AG08395 (cell line): ENCODE data around the gene RRAGB.
A peak's percentile ranks its signal among the peaks of the same experiment; 100 is the strongest.
"Not testable (repeated sequence)": the region's sequence is repeated elsewhere in the genome, so short reads cannot be mapped to it uniquely, and the experiment has no call there.

Source experiments
- DNase-seq: peaks from one replicate; pipeline ENCODE4 v3.0.0; 2012; ENCODE audit warnings: mixed read lengths, low spot score

RRAGB gene, protein sequence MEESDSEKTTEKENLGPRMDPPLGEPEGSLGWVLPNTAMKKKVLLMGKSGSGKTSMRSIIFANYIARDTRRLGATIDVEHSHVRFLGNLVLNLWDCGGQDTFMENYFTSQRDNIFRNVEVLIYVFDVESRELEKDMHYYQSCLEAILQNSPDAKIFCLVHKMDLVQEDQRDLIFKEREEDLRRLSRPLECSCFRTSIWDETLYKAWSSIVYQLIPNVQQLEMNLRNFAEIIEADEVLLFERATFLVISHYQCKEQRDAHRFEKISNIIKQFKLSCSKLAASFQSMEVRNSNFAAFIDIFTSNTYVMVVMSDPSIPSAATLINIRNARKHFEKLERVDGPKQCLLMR

DNA sequence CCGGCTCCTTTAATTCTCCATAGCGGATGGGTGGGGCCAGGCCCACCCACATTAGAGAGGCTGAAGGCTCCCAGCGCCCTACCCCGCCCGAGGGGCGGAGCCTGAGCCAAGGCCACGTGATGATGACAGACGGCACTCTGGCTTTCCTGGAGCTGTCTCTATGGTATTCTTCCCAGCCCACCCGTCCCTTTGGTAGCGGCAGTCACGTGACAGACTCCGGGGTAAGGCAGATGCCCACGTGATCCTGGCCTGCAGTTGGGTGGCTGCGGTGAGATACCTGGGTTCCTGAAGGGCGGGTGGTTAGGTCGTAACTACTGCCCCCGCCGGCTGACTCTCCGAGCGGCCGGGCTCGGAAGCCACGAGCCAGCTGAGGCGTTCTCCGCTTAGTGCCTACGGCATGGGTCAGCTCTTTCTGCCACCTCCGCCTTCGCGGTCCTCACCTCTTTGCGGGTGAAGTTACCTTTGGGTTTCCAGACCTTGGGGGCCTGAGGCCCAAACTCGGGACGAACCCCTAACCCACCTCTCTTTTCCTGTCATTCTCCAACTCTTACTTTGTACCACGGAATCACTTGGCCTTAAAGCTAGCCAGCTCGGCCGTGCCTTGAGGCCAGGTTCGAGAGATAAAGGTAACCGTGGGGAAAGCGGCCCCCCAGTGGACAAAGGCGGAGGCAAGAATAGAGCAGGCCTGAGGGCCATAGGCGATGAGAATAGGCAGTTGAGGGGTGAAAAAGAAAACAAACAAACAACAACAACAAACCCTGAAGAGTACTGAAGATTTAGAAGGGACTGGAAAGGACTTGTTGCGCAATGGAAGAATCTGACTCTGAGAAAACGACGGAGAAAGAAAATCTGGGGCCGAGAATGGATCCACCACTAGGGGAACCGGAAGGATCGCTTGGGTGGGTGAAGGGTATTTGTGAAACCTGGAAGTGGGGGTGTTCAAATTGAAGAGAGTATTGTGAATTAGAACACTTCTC, at the start of gene RRAGB:
Gene RRAGB (plus strand): TSS at position 229 of the 977 bp plus-strand sequence. CDS start 579 bp downstream, at position 808.
- DNase-seq = peak; percentile 95

DNA sequence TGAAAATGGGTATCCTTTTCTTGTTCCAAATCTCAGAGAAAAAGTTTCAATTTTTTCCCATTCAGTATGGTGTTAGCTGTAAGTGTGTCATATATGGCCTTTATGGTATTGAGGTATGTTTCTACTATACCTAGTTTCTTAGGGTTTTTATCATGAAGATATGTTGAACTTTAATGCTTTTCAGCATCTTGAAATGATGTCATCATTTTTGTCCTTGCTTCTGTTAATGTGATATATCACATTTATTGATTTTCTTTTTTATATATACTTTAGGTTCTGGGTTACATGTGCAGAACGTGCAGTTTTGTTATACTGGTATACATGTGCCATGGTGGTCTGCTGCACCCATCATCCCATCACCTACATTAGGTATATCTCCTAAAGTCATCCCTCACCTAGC, 49.5 kb upstream of the RRAGB start:
- DNase-seq = no peak

DNA sequence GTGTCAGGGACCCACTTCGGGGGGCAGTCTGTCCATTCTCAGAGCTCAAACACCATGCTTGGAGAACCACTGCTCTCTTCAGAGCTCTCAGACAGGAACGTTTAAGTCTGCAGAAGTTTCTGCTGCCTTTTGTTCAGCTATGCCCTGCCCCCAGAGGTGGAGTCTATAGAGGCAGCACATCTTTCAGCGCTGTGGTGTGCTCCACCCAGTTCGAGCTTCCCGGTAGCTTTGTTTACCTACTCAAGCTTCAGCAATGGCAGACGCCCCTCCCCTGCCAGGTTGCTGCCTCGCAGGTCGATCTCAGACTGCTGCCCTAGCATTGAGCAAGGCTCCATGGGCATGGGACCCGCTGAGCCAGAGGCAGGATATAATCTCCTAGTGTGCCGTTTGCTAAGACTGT, 29.0 kb upstream of the RRAGB start:
- not testable (repeated sequence) for DNase-seq

DNA sequence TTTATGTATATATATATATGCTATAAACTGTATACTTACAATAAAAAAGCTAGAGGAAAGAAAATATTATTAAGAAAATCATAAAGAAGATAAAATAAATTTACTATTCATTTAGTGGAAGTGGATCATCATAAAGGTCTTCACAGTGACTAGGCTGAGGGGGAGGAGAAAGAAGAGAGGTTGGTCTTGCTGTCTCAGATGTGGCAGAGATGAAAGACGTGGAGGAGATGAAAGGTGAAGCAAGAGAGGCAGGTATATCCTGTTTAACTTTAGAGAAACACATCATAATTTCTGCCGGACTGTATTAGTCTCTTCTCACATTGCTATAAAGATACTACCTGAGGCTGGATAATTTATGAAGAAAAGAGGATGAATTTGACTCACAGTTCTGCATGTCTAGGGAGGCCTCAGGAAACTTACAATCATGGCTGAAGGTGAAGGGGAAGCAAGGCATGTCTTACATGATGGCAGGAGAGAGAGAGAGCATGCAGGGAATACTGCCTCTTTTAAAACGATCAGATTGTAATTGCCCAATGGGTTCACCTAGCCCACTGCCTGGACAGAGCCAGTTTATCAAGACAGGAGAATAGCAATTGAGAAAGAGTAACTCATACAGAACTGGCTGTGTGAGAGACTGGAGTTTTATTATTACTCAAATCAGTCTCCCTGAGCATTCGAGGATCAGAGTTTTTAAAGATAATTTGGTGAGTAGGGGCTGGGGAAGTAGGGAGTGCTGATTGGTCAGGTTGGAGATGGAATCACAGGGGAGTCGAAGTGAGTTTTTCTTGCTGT, 22.1 kb upstream of the RRAGB start:
- no peak for DNase-seq

DNA sequence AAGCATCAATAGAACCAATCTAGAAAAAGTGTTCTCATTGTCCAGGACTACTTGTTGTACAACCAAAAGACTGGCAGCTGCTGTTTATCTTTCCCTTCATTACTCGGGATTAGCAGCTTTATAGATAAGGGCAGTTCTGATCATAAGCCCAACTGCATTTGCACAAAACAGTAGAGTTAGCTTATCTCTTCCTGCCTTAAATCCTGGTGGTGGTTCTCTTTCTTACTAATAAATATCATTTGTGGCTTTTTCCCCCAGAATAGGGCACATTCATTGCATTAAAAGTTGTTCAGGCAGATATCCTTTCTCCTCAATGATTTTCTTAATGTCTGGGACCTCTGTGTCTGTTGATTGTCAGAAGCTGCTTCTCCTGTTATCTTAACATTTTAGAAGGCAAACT, 20.2 kb upstream of the RRAGB start:
- no peak for DNase-seq

DNA sequence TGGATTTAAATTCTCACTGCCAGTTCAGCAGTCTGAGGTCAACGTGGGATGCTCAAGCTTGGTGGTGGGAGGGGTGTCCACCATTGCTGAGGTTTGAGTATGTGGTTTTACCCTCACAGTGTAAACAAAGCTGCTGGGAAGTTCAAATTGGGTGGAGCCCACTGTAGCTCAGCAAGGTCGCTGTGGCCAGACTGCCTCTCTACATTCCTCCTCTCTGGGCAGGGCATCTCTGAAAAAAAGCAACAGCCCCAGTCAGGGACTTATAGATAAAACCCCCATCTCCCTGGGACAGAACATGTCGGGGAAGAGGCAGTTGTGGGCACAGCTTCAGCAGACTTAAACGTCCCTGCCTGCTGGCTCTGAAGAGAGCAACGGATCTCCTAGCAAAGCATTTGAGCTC, 14.9 kb upstream of the RRAGB start:
- no peak for DNase-seq

DNA sequence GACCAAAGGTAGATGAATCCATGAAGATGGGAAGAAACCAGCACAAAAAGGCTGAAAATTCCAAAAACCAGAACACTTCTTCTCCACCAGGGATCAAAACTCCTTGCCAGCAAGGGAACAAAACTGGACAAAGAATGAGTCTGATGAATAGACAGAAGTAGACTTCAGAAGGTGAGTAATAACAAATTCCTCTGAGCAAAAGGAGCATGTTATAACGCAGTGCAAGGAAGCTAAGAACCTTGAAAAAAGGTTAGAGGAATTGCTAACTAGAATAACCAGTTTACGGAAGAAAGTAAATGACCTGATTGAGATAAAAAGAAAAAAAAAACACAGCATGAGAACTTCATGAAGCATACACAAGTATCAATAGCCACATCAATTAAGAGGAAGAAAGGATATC, 14.1 kb upstream of the RRAGB start:
- DNase-seq = not testable (repeated sequence)

DNA sequence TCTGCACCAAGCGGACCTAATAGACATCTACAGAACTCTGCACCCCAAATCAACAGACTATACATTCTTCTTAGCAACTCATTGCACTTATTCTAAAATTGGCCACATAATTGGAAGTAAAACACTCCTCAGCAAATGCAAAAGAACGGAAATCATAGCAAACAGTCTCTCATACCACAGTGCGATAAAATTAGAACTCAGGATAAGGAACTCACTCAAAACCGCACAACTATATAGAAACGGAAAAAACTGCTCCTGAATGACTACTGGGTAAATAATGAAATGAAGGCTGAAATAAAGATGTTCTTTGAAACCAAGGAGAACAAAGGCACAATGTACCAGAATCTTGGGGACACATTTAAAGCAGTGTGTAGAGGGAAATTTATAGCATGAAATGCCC, 12.5 kb upstream of the RRAGB start:
- DNase-seq = not testable (repeated sequence)

DNA sequence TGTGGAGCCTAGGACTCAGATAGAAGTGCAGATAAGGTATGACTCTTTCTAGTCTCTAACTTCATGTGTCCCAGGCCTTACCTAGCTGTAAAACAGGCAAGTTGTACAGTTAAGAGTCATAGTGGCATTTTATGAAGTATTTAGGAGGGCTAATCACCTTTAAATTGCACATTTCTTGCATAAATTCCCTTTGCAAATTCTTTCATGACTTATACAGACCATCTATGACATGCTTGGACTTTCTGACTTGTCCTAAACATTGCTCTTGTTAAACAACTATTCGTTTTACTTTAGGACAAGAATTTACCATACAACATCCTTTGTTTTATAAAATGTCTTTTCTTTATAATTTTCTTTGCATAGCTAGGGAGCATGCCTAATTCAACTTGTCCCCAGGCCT, 7.8 kb upstream of the RRAGB start:
- no peak for DNase-seq

DNA sequence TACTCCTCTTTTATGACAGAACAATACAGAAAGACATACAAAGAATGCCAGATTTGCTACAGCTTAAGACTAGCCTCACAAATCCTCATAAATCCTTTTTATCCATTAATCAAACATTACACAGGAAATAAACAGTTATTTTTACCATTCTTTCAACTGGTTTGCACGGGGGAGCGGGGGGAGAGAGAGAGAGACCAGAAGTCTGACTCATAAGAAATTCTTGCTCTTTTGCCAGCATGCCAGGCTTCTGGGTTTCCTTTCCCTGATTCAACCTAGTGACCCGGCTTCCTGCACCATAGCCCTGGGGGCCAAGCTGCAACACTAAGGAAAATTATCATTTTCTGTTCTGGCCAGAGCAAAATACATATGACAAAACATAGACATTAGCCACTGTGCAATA, 6.8 kb upstream of the RRAGB start:
- peak; percentile 40 for DNase-seq

DNA sequence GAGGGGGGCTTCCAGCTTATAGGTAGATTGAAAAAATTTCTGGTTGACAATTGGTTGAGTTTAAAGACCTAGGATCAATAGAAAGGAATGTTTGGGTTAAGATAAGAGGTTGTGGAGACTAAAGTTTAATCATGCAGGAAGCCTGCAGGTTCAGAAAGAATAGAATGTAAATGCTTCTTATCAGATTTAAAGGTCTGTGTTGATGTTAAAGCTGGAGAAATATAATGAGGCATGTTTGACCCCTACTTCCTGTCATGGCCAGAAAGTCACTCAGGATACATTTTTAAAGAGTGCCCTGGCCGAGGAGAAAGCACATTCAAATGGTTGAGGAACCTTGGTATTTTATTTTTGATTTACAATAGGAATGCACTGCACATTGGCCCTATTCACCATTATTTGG, 3.9 kb upstream of the RRAGB start:
- DNase-seq = no peak

DNA sequence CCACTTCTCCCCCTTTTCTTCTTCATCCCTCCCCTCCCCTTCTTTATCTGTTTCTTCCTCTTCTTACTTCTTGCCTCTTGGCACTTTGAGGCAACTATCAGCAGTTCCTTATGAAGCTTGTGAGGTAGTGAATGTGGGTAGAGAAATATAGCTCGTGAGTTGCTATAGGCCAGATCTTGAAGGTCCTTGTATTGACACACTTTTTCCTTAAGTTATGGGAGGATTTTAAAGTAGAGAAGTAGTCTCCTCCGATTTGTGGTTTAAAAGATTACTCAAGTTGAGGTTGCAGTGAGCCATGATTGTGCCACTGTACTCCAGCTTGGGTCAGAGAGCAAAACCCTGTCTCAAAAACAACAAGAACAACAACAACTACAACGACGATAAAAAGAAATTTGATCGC, 3.4 kb upstream of the RRAGB start:
- no peak for DNase-seq

DNA sequence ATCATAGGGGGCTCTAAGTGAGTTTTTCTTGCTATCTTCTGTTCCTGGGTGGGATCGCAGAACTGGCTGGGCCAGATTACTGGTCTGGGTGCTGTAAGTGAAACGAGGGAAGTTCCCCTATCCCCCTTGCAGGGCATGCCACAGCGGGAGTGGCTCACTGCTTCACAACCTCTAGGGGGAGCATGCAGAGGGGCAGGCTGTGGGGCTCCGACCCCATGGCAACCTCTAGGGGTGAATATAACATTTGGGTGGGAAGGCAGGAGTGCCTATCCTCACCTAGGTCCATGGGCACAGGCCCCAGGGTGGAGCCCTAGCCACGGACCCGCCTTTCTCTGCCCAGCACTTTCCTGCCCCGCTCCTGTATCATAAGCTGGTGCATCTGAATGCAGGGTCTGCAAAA, 1.7 kb upstream of the RRAGB start:
- DNase-seq = no peak

DNA sequence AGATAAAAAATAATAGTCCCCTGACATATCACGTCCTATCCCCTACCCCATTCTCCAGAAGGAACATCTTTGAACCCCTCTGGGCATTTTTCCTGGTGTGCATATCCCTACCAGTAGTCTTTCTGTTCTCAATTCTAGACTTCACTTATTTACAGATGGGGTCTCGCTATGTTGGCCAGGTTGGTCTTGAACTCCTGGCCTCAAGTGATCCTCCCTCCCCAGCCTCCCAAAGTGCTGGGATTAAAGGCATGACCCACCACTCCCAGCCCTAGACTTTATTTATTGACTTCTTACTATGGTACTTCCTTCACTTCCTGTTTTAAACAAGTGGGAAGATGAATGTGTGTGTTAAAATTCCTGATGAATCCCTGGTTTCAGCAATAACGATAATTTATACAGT, 612 bp upstream of the RRAGB start:
- no peak for DNase-seq

DNA sequence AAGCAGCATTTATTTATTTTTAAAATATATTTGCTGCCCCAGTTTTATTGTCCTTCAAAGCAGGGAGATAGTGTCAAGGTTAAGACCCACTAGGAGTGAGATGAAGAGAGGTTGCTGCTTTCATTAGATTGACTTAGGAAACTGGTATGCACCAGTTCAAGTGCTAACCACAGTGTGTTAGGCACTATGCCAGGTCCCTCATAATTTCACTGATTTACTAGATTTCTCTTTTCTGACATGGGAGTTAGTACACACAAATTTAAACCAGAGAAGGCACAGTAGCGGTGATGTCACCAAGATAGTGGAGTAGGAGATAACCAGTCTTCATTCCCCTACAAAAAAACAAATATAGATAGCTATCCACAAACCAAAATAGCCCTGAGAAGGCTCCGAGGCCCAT, 14.3 kb downstream of the RRAGB start:
- DNase-seq = no peak

DNA sequence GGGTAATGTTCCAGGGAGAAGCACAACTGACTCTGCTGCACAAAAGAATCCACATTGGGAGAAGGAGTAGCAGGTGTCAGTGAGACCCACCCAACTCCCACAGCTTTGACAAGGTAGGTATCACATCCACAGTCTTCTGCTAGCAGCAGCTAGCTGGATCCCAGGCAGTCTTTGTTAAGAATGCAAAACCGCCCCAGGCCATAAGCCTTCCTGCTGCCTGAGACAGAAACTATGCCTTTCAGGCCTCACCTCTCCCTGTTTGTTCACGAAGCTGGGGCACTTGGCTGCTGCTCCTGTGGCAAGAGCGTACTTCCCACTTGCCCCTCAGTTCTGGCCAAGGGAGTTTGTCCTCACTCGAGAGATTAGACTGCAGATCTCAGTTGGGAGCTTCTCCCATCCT, 21.4 kb downstream of the RRAGB start:
- DNase-seq = no peak

DNA sequence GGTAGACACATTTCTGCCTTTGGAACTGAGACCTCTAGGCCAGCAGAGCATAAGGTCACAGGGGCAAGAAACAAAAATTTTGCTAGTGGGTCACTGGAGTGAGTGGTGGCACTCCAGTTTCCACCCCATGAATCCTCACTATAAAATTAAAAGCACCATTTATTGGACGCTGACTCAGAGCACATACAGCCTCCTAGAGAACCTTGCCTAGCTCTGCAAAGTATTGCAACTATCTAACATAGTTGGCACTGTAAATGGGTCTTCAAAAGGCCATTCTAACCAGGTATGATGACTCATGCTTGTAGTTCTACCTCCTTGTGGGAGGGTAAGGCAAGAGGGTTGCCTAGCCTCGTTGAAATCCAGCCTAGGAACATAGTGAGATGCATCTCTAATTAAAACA, 25.1 kb downstream of the RRAGB start:
- DNase-seq = no peak

DNA sequence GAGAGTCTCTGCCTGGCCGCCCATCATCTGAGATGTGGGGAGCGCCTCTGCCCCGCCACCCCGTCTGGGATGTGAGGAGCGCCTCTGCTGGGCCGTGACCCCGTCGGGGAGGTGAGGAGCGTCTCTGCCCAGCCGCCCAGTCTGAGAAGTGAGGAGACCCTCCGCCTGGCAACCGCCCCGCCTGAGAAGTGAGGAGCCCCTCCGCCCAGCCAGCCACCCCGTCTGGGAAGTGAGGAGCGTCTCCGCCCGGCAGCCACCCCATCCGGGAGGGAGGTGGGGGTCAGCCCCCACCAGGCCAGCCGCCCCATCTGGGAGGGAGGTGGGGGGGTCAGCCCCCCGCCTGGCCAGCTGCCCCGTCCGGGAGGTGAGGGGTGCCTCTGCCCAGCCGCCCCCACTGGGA, 30.9 kb downstream of the RRAGB start:
- not testable (repeated sequence) for DNase-seq

DNA sequence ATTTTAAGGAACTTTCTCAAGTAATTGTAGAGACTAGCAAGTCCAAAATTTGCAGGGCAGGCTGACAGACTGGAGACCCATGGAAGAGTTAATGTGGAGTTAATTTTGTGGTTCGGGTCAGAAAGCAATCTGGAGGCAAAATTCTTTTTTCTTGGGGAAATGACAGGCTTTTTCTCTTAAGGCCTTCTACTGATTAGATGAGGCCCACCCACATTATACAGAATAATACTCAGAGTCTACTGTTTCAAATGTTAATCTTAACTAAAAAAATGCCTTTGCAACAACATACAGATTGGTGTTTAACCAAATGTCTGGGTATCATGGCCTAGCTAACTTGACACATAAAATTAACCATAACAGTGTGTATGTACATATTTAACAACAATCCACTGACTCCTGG, 32.7 kb downstream of the RRAGB start:
- DNase-seq = no peak

DNA sequence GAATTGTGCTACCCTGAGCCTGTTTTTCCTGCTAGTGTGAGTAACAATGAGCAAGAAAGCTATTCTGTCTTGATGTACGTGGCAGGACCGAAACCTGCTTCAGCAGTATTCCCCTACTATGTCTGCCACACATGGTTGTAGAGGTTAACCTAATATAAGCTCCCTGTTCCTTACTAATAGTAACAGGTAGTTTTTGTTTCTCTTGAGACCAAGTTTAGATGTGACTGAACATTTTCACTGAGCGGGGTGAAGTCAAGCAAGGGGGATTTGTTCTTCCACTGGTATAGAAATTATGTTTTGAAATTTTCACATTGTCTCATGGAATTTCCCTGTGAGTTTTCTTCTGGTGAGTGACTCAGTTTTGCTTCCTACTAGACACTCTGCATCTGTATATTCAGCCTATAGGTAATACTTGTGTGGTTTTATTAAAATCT, 37.3 kb downstream of the RRAGB start:
- no peak for DNase-seq

DNA sequence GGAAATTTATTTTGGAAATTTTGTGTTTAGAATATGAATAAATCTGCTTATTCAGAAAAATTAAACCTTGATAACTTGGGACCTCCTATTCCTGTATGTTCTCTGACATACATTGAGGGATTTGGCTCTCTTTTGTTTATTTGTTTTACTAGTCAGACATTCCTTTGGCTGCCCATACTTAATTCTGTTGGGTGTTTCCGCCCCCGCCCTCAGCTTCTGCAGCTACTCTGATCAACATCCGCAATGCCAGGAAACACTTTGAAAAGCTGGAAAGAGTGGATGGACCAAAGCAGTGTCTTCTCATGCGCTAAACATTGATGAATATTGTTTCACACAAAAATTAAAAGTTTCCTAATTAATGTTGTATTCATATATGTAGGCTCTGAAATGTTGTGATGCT, 40.5 kb downstream of the RRAGB start:
- DNase-seq = no peak

DNA sequence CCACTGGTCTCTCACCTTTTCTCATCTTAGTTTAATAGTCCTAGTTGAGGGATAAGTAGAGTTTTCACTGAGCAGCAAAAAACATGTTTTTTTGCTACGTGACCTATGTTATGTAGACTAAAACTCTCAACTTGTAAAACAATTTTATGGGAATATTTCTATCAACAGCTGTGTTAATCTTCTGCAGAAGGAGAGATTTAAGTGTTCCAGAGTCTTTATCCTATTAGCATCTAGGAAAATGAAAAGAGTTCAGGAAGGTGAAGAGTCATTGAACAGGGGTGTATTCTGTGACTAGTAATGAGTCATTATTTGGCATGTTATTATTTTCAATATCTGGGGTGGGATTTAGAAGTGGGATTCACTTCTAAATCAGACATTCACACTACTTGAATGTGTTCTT, 41.9 kb downstream of the RRAGB start:
- DNase-seq = no peak
